ENCODE data around the gene ARHGAP20.

GRCh38 chr11:110720431-110721275, 8.4 kb upstream of the ARHGAP20 start:
- TF ChIP-seq CTCF (conservative IDR thresholded peaks at IDR 0.05; ENCODE audit: low read depth, low read length) = no peak
- TF ChIP-seq EZH2 (IDR thresholded peaks at IDR 0.05; ENCODE audit: low read length, unreplicated experiment) = no peak
- no peak for TF ChIP-seq EZH2phosphoT487 (IDR thresholded peaks at IDR 0.05; ENCODE audit: borderline replicate concordance, low read length)

Data from PC-3 (cell line).